GOT3 (cell line): ENCODE data around the gene OR10H5.
"Not testable (repeated sequence)": the region's sequence is repeated elsewhere in the genome, so short reads cannot be mapped to it uniquely, and the experiment has no call there.

ENCODE experiments used
- DNase-seq: peaks from one replicate; lab custom pipeline; 2025; ENCODE audit warnings: mixed read lengths; lab: John Stamatoyannopoulos, UW

OR10H5 gene, protein sequence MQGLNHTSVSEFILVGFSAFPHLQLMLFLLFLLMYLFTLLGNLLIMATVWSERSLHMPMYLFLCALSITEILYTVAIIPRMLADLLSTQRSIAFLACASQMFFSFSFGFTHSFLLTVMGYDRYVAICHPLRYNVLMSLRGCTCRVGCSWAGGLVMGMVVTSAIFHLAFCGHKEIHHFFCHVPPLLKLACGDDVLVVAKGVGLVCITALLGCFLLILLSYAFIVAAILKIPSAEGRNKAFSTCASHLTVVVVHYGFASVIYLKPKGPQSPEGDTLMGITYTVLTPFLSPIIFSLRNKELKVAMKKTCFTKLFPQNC

DNA sequence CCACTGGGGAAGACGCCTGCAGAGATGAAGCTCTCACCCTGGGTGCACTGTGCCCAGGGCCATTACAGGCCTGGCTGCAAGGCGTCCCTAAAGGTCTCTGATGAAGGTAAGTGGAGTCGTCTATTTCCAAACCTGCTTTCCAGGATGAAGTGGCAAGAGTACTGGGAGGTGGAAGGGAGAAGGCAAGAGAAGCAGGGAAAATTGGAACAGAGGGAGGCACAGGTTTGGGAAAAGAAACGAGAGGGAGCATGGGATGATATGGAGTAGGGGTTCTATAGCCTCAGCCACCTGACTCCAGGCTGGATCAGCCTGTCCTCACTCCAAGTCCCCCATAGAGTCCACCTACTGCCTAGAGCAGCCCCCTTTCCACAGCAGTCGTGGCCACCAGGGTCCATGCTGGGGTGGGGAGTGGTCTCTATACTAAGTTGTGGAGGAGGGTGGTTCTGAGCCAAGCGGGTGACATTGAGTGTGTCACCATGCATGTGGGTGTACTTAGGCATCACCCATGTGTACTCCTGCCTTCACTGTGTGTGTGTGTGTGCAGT lies at the start of gene OR10H5:
TSS of gene OR10H5 (plus strand) at position 51 of the 545 bp plus-strand sequence. CDS start 6,388 bp downstream, outside the sequence.
- DNase-seq = no peak

DNA sequence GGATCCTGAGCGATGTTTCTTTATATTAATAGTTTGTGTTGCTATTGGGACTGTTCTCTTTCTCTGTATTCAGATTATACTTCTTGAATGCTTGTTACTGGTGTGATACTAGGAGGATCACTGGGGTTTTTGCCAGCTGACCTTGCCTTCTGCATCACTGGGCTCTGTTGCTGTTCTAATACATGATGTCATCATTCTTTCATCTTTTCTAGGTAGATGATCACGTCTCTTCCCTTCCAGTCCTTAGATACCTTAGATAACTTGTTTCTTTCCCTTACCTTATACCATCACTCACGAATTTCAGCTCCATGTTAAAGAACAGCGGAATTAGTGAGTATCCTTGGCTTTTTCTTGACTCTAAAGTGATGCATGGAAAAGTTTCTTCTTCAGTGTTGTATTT lies 49.7 kb upstream of the OR10H5 start, which contains the start of gene OR10H3:
TSS of gene OR10H3 (plus strand) at position 264 of the 400 bp plus-strand sequence. CDS start 3,408 bp downstream, outside the sequence.
- no peak for DNase-seq

DNA sequence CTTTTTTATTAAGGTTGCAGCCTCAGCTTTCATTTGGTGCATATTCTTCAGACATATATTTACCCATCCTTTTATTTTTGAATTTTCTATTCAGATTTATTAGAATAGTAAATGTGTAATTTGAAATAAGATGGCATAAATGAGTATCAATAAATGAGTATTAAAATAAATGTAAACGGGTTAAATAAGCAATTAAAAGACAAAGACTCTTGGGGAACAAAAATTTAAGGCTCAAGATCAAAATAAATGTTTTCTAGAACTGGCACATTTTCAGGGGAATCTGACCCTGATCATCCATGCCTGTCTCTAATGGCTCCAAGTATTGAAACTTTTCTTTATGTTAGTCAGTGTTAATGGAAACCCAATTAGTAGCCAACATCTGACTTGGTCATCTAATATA lies 46.7 kb upstream of the OR10H5 start:
- DNase-seq = no peak

DNA sequence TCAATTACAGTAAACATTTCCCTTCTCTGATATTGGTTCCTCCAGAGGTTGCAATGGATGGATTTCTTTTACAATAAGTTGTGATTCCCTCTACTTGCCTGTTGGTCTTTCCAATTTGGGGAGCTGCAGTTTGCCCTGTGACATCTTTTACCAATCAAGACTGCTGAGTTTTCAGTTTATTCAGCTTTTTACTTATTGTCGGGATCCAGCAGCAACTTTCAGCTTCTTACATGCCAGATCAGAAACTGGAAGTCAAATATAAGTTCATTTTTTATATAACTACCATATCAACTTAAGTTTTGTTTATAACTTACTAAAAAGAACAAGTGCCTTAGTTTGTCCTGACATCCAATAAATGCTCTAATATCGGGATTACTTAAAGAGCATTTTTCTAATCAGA lies 39.2 kb upstream of the OR10H5 start:
- DNase-seq = no peak

DNA sequence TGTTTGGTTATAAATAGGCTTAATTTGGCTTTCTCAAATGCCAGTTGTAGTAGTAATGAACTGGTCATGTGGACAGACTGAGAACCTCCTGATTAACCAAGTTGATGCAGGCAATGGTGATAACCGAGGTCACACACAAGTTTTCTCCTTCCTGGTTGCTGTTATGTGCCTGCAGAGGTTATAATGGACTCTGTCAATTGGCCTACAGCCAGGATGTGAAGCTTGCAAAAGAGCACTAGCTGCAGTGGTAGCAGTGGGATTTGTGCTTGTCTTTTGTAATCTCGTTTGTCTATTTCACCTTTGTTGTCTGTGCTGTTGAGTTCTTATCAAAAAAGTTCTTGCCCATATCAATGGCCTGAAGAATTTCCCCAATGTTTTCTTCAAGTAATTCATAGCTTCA lies 29.1 kb upstream of the OR10H5 start:
- no peak for DNase-seq

DNA sequence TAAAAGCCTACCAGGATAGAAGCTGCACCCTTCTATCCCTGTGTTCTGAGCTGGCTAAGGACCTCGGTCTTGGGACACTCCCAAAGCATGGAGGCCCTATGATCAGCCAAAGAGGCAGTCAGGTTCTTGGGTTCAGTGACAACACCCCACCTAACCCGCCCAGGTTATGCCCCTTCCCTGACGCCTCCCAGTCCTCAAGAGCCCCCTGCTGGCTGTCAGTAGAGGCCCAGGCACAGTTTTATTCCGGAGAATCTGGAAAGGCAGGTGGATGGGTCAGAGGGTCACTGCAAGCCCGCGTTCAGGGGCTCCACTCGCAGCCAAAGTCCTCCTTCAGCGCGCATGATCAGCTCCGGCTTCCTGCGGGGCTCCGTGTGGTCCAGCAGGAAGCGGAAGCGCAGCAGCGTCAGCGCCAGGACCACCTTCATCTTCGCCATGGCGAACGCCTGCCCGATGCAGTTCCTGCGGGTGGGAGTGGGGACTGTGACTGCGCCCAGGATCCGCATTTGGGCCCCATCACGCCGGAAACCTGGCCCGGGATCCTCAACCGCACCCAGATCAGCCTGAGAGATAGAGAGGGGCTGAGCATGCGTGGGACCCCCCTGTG lies 27.4 kb upstream of the OR10H5 start:
- DNase-seq = no peak

DNA sequence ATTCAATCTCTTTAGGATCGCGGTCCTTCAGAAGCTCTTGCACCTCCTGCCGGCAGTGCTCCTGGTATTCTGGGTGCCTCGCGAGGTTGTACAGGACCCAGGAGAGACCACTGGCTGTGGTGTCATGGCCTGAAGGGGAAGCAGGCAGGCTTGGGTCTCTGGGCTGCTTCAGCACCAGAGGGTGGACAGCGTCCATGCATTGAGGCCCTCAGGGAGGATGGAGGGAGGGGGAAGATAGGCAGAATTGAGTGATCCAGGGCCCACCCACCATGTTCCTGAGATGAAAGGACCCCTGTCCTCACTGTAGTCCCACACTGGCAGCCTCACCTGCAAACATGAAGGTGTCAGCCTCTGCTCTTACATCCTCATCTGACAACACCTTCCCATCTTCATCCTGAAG lies 17.9 kb upstream of the OR10H5 start:
- no peak for DNase-seq

DNA sequence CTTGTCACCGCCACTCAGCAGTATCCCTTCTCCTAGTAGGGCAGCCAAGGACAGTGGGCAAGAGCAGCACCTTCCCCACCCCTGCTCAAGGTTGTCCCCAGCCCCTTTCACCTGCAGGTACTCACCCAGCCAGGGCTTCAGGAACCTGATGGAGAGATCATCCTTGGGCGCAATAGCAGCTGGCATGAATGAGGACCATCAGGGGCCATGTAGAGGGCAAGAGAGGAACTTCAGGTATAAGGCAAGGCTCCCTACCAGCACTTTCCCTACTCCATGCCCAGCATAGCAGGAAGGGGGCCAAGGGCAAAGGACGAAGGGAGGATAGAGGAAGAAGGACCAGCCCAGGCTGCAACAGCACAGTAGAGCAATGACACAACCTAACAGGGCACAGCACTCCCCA lies 13.3 kb upstream of the OR10H5 start:
- not testable (repeated sequence) for DNase-seq

DNA sequence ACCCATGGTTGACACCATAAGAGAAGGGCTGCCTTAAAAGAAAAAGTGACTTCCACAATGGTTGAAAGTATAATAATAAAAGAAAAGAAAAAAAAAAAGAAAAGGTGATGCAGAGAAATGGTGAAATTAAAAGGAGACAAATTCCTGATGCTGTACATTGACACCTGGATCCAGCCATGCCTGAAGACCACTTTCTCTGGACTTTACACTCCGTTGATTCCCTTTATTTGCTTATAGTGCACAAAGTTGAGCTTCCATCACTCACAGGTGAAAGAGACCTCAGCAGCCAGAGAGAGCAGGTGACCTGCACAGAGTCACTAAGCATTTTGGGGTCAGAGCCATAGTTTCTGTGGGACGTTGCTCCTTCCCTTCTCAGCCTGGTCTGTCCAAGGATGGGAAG lies 12.2 kb upstream of the OR10H5 start:
- DNase-seq = no peak

DNA sequence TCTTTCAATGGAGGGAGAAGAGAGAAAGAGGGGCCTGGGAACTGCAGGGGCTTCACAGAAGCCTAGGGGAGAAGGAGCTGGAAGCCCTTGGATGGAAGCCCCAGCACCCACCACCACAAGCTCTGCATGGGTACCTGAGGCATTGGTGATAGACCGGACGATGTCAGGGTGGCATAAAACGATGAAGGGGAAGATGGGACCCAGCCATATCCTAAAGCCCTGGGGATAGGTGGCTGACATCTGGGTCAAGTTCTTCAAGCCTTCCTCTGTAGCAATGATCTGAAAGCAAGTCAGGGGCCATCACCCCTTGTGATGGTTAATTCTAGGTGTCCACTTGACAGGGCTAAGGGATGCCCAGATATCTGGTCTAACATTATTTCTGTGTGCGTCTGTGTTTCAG lies 11.2 kb upstream of the OR10H5 start:
- DNase-seq = no peak

DNA sequence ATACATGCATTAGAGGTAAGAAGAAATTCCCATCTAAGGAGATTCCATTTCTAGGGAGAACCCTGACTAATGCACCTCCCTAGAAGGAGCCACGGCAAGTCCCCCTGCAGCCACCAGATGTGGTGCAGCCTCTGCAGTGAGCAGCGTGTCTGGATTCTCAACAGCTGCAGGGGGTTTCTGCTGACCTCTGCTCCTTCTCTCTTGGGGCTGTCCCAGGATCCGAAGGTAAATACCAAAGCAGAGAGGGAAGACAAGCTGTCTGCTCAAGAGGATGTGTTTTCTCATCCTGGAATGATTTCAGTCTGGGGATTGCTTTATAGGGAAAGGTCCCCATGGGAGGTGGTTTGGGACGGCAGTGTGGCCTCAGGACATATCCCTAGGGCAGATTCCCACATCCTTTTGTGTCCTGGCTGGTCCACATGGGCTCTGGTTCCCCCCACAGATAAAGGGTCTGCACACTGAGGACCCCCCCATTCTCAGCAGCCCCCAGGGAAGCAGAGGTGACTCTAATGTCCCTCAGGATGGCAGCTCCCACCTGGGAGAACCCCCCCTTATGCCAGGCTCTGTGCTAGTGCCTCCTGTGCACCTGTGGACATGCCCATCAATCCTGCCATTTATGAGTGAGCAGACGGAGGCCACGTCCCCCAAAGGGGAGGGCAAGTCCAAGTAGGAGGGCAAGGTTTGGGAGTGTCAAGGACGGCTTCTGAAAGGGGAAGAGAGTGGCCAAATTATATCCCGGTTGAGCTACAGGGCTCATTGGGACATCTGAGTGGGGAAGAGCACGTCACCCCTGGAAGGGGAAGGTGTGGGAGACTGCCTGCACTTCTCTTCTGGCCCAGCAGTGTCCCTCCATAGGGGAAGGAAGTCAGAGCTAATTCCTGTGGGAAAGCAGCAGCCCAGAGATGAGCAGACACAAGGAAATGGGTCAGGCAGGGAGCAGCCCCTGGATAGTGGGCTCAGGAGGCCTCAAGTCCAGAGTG lies 10.2 kb upstream of the OR10H5 start:
- no peak for DNase-seq

DNA sequence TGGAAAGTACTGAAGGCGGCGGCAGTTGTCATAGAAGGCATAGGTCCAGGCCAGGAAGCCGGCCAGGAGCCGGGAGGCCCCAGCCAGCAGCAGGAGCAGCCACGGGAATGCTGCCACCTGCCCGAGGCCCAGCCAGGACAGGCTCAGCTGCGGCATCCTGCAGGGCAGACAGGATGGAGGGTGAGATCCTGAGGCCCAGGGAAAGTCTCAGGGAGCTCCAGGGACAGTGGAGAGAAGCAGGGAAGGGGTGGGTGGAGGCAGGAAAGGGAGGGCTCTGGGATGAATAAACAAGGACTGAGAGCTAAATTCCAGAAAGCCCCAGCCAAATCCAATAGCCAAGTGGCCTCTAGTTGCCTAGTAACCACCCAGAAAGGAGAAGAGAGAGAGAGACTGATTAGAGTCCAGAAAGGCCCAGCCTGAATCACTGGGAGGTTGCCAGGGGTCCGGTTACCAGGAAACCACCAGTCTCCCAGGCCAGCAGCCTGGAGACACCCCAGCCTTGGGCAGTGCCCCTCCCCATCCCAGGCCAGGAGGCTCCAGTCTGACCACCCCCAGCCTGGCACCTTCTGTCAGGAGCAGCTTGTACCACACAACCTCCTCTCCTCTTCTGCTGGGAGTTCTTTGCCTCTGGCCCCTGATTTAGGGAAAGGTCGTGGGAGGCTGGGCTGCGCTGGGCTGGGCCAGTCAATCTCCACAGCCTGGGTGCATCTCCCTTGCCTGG lies 7.5 kb upstream of the OR10H5 start:
- no peak for DNase-seq

DNA sequence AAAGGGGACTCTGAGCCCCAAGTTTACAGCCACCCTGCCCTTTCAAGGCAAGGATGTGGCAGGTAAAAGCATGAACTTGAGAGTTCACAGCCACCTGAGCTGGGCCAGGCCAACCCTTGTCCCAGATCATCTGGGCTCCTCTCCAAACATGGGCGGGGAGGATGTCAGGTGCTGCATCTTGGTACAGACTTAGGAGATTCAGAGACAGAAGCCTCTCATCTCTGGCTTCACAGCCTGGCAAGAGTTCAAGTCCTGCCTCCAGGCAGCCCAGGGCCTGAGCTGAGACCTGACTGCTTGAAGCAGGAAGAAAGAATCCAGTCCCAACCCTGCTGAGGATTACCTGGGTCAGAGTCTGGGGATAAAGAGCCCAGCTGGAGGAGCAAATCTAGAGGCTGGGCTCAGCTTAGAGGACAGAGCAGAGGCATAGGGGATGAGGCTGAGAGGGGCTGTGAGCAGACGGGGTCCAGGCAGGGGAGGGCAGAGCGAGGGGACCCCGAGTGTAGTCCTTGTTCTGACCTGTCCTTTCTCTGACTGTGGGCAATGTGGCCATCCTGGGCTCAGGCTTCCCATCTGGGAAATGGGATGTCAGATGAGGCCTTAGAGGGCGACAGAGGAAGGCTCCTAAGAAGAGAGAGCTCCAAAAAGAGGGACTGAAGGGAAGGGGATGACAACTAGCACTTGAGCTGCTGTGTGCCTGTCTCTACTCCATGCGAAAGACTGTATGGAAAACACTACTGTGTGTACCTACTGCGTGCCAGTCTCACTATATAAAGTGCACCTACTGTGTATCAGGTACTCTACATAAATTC lies 6.6 kb upstream of the OR10H5 start:
- no peak for DNase-seq

DNA sequence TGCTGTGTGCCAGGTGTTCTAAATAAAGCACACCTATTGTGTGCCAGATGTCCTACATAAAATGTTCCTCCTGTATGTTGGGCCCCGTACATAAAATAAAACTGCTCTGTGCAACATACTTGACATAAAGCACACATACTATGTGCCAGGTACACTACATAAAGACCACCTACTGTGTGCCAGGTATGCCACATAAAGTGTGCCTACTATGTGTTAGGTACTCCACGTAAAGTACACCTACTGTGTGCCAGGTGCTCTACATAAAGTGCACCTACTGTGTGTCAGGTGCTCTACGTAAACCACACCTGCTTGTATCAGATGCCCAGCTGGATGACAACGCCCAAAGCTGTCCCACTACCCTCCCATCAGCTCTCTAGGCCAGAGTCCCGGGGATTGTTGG lies 5.8 kb upstream of the OR10H5 start:
- no peak for DNase-seq

DNA sequence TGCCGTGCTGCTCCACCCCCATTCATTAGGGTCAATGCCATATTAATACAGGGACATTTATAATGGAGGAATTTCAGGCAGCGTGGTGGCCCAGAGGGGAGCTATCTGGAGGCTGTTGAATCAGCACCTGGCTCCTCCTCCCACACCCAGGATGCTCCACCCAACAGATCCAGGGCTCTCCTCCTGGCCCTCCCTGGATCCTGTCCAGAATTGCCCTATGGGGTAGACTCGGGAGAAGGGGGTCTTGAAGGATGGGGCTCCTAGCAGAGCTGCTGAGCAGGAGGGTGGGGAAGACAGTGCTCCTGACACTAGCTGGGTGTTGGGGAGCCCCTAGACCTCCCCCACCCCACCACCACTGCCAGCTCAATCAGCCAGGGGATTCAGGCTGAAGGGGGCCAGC lies 5.2 kb upstream of the OR10H5 start:
- DNase-seq = no peak

DNA sequence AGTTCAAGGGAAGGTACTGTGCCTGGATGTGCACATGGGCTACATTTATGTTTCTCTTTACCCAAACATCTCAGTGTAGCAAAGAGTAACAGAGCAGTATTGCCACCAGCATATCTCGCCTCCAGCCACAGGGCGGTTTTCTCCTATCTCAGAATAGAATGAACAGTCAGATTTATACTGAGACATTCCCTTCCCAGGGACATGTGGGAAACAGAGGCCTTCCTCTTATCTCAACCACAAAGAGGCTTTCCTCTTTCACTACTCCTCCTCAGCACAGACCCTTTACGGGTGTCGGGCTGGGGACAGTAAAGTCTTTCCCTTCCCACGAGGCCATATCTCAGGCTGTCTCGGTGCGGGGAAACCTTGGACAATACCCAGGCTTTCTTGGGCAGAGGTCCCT lies 4.6 kb upstream of the OR10H5 start:
- DNase-seq = not testable (repeated sequence)

DNA sequence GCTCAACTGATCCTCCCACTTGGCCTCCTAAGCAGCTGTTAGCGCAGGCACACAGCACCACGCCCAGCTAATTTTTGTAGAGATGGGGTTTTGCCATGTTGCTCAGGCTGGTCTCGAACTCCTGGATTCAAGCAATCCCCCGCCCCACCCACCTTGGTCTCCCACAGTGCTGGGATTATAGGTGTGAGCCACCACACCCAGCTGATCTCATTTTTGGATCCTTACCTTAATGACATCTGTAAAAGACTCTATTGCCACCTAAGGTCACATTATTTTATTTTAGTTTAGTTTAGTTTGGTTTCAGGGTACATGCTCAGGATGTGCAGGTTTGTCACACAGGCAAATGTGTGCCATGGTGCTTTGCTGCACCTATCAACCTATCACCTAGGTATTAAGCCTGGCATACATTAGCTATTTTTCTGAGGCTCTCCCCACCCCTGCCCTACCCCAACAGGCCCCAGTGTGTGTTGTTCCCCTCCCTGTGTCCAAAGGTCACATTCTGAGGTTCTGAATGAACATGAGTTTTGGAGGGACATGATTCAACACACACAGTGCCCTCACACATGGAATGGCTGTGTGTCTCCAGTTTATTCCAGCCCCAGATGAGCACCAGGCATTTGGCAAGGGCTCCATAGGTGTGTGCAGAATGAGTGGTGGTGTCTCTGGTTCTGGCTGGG lies 1.3 kb downstream of the OR10H5 start:
- no peak for DNase-seq

DNA sequence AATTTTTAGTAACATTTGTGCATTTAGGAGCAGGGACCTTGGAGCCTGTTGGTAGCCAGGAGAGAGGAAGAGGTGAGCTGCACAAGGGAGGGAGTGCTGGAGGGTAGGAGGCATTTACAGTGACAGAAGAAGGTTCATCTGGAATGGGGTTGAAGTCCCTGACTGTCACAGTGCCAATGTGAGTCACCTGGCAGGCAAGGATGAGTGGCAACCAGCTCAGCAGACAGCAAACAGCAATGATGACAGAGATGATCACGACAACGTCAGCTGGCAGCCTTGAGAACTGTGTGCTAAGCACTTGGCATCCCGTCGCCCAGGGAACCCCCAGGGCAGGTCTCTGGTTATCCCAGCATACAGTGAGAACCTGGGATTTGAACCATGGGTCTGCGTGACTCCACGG lies 2.6 kb downstream of the OR10H5 start:
- no peak for DNase-seq

DNA sequence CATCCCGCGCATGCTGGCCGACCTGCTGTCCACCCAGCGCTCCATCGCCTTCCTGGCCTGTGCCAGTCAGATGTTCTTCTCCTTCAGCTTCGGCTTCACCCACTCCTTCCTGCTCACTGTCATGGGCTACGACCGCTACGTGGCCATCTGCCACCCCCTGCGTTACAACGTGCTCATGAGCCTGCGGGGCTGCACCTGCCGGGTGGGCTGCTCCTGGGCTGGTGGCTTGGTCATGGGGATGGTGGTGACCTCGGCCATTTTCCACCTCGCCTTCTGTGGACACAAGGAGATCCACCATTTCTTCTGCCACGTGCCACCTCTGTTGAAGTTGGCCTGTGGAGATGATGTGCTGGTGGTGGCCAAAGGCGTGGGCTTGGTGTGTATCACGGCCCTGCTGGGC lies 6.8 kb downstream of the OR10H5 start:
- not testable (repeated sequence) for DNase-seq

DNA sequence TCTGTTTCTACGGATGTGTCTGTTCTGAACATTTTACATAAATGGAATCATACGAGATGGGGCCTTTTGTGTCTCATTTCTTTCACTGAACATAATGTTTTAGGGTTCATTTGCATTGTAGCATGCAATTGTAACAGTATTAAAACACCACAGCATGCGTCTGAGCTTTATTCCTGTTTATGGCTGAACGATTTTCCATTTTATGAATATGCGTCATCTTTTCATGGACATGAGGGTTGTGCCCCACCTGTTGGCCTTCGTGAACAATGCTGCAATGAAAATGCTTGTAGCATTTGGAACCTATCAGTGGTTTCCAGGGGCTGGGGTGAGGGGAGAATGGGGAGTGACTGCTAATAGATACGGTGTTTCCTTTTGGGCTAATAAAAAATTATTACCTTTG lies 22.9 kb downstream of the OR10H5 start:
- DNase-seq = no peak
